CD4-positive, alpha-beta T cell treated with Interleukin-17A for 4 hours (primary cell): Measurements from ENCODE around the gene EXD1.
"Not testable (repeated sequence)": the region's sequence is repeated elsewhere in the genome, so short reads cannot be mapped to it uniquely, and the experiment has no call there.

Experiments used
- DNase-seq: peaks from one replicate; pipeline ENCODE4 v3.0.0-alpha.2; 2020; ENCODE audit warnings: mixed read lengths

Gene EXD1

DNA sequence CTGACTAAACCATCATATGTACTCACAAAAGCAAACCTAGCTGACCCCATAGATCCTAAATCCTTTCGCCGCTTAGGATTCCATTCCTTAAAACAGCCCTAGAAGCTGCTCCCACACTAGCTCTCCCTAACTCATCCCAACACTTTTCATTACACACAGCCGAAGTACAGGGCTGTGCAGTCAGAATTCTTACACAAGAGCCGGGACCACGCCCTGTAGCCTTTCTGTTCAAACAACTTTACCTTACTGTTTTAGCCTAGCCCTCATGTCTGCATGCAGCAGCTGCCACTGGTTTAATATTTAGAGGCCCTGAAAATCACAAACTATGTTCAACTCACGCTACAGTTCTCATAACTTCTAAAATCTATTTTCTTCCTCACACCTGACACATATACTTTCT is 95.0 kb downstream of the EXD1 start:
- DNase-seq, result not testable (repeated sequence)

- DNase-seq, result no peak
These were observed 97.1 kb downstream of the EXD1 start for GRCh38 chr15:41133454-41133853.
